PC-3 (cell line): ENCODE data around the gene TMEM106C. TPM values are rescaled to one million over a fixed set of nuclear protein-coding genes. Genes with fewer than 3 reads are reported as not detected.

ENCODE experiments used
- ATAC-seq: fragments of 200-7000 bp; cut with Tn5 transposase; 2 replicates; pipeline ENCODE4 v1.9.1; 2020; ENCODE audit warnings: mild to moderate bottlenecking, moderate library complexity
- BruUV-seq: library from RNA; stranded (reverse); fragments of 400-500 nt; replicated peaks from 2 replicates; lab custom pipeline; 2021; lab: Mats Ljungman, UMichigan
- CTCF ChIA-PET: fragments of 300-600 bp; sonication (Branson Sonifier 250); formaldehyde crosslinking; loops from one replicate; lab custom pipeline; 2022; ENCODE audit warnings: antibody characterized with exemption; lab: Charles Lee
- POLR2A ChIA-PET: fragments of 300-600 bp; sonication (Branson Sonifier 250); formaldehyde crosslinking; loops from one replicate; lab custom pipeline; 2022; ENCODE audit warnings: antibody characterized with exemption; ENCODE audit not compliant: unreplicated experiment; lab: Charles Lee
- DNase-seq: peaks from one replicate; pipeline ENCODE4 v3.0.0-alpha.2; 2015
- H2AFZ ChIP-seq: fragments of 300-600 bp; sonication (generic); 2 replicates; pipeline ENCODE4 v1.6.0; 2016; ENCODE audit warnings: antibody characterized with exemption, low read length
- H3F3A ChIP-seq: fragments of 300-600 bp; sonication (generic); one replicate; pipeline ENCODE4 v1.6.0; 2017; ENCODE audit warnings: antibody characterized with exemption, low read length, control low read depth, mild to moderate bottlenecking; ENCODE audit not compliant: unreplicated experiment
- H3K27ac ChIP-seq: fragments of 300-600 bp; sonication (generic); 2 replicates; pipeline ENCODE4 v1.5.1; 2016; ENCODE audit warnings: mild to moderate bottlenecking, low read length
- H3K27me3 ChIP-seq: fragments of 300-600 bp; sonication (generic); 2 replicates; pipeline ENCODE4 v1.6.1; 2016; ENCODE audit warnings: low read length, mixed read lengths
- H3K36me3 ChIP-seq: fragments of 300-600 bp; sonication (generic); 2 replicates; pipeline ENCODE4 v1.6.1; 2016; ENCODE audit warnings: low read depth, mixed run types, low read length, mixed read lengths
- H3K4me1 ChIP-seq: fragments of 300-600 bp; sonication (generic); 2 replicates; pipeline ENCODE4 v1.5.1; 2016; ENCODE audit warnings: low read length; ENCODE audit not compliant: insufficient read depth
- H3K4me2 ChIP-seq: fragments of 300-600 bp; sonication (generic); 2 replicates; pipeline ENCODE4 v1.6.0; 2016; ENCODE audit warnings: low read length
- H3K4me3 ChIP-seq: fragments of 300-600 bp; sonication (generic); 2 replicates; pipeline ENCODE4 v1.5.1; 2016; ENCODE audit warnings: mild to moderate bottlenecking, low read length, mixed read lengths
- H3K79me2 ChIP-seq: fragments of 300-600 bp; sonication (generic); 2 replicates; pipeline ENCODE4 v1.6.1; 2017; ENCODE audit warnings: low read length, mixed read lengths
- H3K9ac ChIP-seq: fragments of 300-600 bp; sonication (generic); 2 replicates; pipeline ENCODE4 v1.6.0; 2016; ENCODE audit warnings: mild to moderate bottlenecking, low read length
- H3K9me2 ChIP-seq: fragments of 300-600 bp; sonication (generic); replicated peaks from 2 replicates; pipeline ENCODE4 v1.6.1; 2016; ENCODE audit warnings: mixed run types, low read length, mixed read lengths
- H3K9me3 ChIP-seq: fragments of 300-600 bp; sonication (generic); 2 replicates; pipeline ENCODE4 v1.6.1; 2016; ENCODE audit warnings: low read length, mixed read lengths
- H4K20me1 ChIP-seq: fragments of 300-600 bp; sonication (generic); 2 replicates; pipeline ENCODE4 v1.6.1; 2016; ENCODE audit warnings: low read length, mixed read lengths
- EZH2 ChIP-seq: fragments of 300-600 bp; sonication (generic); IDR thresholded peaks from one replicate; pipeline ENCODE4 v1.6.1; 2017; ENCODE audit warnings: antibody characterized with exemption, mild to moderate bottlenecking, low read length; ENCODE audit not compliant: unreplicated experiment
- EZH2phosphoT487 ChIP-seq: fragments of 300-600 bp; sonication (generic); IDR thresholded peaks from 2 replicates; pipeline ENCODE4 v1.6.1; 2018; ENCODE audit warnings: mild to moderate bottlenecking, antibody characterized with exemption, low read length, borderline replicate concordance
- intact Hi-C: fragments of 100-400 bp; cut with micrococcal nuclease; formaldehyde crosslinking; loops from 2 replicates; pipeline ENCODE4 v1.9.0; 2023
- total RNA-seq: library from RNA; depleted of rRNA; stranded (reverse); fragments of >200 nt; gene quantifications from 2 replicates; pipeline ENCODE4 v1.2.3, GENCODE V29; 2014
- TF ChIP-seq, protein P1 (sequence below): fragments of 300-600 bp; sonication (generic); conservative IDR thresholded peaks from 2 replicates; pipeline ENCODE4 v1.5.1; 2017; ENCODE audit warnings: antibody characterized with exemption, low read depth, mild to moderate bottlenecking, low read length

The TMEM106C gene
- total RNA-seq, 1 experiment from 2014 or later, result 166 TPM

DNA sequence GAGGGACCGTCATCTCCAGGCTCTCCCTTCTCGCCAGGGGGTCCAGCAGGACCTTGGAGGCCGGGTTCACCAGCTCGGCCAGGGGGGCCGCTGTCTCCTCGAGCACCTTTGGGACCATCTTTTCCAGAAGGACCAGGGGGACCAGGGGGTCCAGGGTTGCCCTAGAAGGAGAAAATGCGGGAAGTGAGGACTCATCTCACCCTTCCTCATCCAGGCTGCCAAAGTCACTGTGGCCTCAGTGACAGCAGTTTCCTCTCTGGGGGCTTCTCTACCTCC lies 15.1 kb downstream of the TMEM106C start:
- Histone ChIP-seq H3F3A (no peaks in the 10 kb centered on the region), H3K27ac (no peak overlapping the region), H3K9me3 (no peaks in the 10 kb centered on the region), H3K36me3 (no peaks in the 10 kb centered on the region), H3K9ac (no peak overlapping the region), H3K9me2 (no peaks in the 10 kb centered on the region), H3K27me3 (no peaks in the 10 kb centered on the region), H3K4me1 (no peaks in the 10 kb centered on the region), H3K4me3 (no peak overlapping the region), H3K4me2 (no peak overlapping the region), H4K20me1 (no peaks in the 10 kb centered on the region), H2AFZ (no peak overlapping the region), H3K79me2 (no peaks in the 10 kb centered on the region)
- TF ChIP-seq, protein P1, sequence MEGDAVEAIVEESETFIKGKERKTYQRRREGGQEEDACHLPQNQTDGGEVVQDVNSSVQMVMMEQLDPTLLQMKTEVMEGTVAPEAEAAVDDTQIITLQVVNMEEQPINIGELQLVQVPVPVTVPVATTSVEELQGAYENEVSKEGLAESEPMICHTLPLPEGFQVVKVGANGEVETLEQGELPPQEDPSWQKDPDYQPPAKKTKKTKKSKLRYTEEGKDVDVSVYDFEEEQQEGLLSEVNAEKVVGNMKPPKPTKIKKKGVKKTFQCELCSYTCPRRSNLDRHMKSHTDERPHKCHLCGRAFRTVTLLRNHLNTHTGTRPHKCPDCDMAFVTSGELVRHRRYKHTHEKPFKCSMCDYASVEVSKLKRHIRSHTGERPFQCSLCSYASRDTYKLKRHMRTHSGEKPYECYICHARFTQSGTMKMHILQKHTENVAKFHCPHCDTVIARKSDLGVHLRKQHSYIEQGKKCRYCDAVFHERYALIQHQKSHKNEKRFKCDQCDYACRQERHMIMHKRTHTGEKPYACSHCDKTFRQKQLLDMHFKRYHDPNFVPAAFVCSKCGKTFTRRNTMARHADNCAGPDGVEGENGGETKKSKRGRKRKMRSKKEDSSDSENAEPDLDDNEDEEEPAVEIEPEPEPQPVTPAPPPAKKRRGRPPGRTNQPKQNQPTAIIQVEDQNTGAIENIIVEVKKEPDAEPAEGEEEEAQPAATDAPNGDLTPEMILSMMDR, result no peak
- TF ChIP-seq EZH2 (no peak), EZH2phosphoT487 (no peak)
- POLR2A ChIA-PET, result no interaction called here
- CTCF ChIA-PET, result no interaction called here
- DNase-seq (no peak), ATAC-seq (no peak)
- intact Hi-C loops, result no loop called here
- BruUV-seq, result no TSS peak

DNA sequence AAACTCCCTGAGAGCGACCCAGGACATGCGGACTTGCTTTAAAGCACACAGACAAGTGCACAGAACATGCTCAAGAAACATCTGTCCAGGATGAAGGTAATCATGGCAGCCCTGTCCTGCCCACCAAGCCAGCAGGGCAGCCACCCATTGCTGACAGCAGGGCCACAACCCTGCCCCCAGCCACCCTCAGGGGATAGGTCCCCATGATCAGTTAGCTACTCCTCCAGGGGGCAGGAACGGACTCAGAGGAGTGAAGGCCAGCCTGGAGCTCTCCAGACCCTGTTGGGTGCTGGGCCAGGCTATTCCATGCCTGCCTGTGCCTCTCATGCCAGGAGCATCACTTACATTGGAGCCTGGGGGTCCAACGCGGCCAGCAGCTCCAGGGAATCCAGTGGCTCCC lies 15.8 kb downstream of the TMEM106C start:
- ATAC-seq (no peak), DNase-seq (no peak)
- H3K4me2 ChIP-seq, result no peak overlapping the region
- no peak overlapping the region for H2AFZ ChIP-seq
- BruUV-seq, result no TSS peak
- no peaks in the 10 kb centered on the region for H4K20me1 ChIP-seq
- no peak overlapping the region for H3K4me3 ChIP-seq
- intact Hi-C loops, result no loop called here
- no peak overlapping the region for H3K27ac ChIP-seq
- TF ChIP-seq, protein P1, result no peak
- TF ChIP-seq EZH2phosphoT487 (no peak), EZH2 (no peak)
- H3K9me2 ChIP-seq, result no peaks in the 10 kb centered on the region
- no peaks in the 10 kb centered on the region for H3K9me3 ChIP-seq
- POLR2A ChIA-PET, result no interaction called here
- no peaks in the 10 kb centered on the region for H3K27me3 ChIP-seq
- H3K79me2 ChIP-seq, result no peaks in the 10 kb centered on the region
- CTCF ChIA-PET, result no interaction called here
- H3F3A ChIP-seq, result no peaks in the 10 kb centered on the region
- no peaks in the 10 kb centered on the region for H3K36me3 ChIP-seq
- no peak overlapping the region for H3K9ac ChIP-seq
- no peaks in the 10 kb centered on the region for H3K4me1 ChIP-seq

DNA sequence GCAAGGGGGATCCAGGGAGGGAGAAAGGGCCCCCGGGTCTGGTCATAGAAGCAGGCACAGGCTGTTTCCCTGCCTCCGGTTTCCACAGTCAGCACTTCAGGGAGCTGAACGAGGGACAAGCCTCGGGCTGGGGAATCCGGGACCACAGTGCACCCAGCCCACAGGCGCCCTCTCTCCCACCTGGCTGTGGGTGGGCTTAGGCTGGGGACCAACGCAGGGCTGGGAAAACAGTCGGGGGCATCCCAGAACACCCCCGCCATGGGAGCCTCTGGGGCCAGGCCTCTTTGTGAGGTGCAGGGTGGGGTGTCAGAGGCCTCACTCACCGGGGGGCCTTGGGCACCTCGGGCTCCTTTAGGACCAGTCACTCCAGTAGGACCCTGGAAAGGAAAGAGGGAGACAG lies 16.3 kb downstream of the TMEM106C start:
- no peak for DNase-seq
- ChIA-PET POLR2A (no interaction called here), CTCF (no interaction called here)
- Histone ChIP-seq H3K27ac (no peak overlapping the region), H3K27me3 (no peaks in the 10 kb centered on the region), H3K9me2 (no peaks in the 10 kb centered on the region), H3K36me3 (no peaks in the 10 kb centered on the region), H3K4me1 (no peaks in the 10 kb centered on the region), H3K9ac (no peak overlapping the region), H3K9me3 (no peaks in the 10 kb centered on the region), H3K79me2 (no peaks in the 10 kb centered on the region), H3K4me2 (no peak overlapping the region), H4K20me1 (no peaks in the 10 kb centered on the region), H3F3A (no peaks in the 10 kb centered on the region), H3K4me3 (no peak overlapping the region), H2AFZ (no peak overlapping the region)
- TF ChIP-seq EZH2 (no peak), EZH2phosphoT487 (no peak)
- TF ChIP-seq, protein P1, result no peak
- intact Hi-C loops, result no loop called here
- BruUV-seq, result no TSS peak
- ATAC-seq, result no peak
